HG02981 (cell line): Measurements from ENCODE around the gene TRAPPC14.

Experiments used
- ATAC-seq: cut with Tn5 transposase; IDR thresholded peaks from one replicate; pipeline ENCODE4 v1.9.1; 2021; ENCODE audit warnings: mild to moderate bottlenecking, moderate library complexity; ENCODE audit not compliant: unreplicated experiment

The TRAPPC14 gene

GRCh38 chr7:100105534-100105933, 53.0 kb downstream of the TRAPPC14 start:
- no peak for ATAC-seq
